ENCODE results near the gene CLPTM1. TPM values are rescaled to one million over a fixed set of nuclear protein-coding genes. Genes with fewer than 3 reads are reported as not detected.
"Not testable (repeated sequence)": the region's sequence is repeated elsewhere in the genome, so short reads cannot be mapped to it uniquely, and the experiment has no call there.

CLPTM1 gene
- polyA plus RNA-seq, 3 donors = 14.7 to 84.3 (median 20.0) TPM

DNA sequence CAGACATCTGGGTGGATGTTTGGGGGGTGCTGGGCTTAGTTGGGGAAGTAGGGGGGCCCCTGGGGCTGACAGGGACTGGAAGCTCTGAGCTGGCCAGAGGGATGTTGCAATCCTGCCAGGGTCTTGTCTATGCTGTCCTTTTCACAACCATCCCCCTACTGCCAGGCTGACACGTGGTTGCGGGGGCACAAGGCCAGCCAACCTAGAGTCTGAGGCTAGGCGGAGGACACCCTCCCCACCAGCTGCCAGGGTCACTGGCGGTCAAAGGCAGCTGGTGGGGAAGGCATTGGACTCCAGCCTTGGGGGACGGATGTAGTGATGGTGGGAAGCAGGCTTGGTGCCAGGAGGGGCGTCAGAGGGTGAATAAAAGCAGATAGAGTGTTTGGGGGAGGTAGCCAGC is 42.3 kb upstream of the CLPTM1 start:
- H3K4me2 ChIP-seq (replicated peaks; ENCODE audit: extremely low read depth, low read length, poor library complexity, severe bottlenecking) = no peak overlapping the region
- no peak overlapping the region for H3K4me3 ChIP-seq (replicated peaks in 1 of 3; ENCODE audit: low read depth in 2 of 3, low read length in 3 of 3)
- H2AFZ ChIP-seq (ENCODE audit: insufficient read depth, low read depth, low read length, poor library complexity, severe bottlenecking) = no peak overlapping the region
- H3K27ac ChIP-seq (ENCODE audit: low read depth in 1 of 2, low read length in 2 of 2) = no peak overlapping the region
- H3K4me1 ChIP-seq (ENCODE audit: control insufficient read depth in 1 of 2, insufficient read depth in 2 of 2, low read length in 2 of 2) = peaks cover 30 to 33% of the 10 kb centered on the region in 2 donors
- DNase-seq = no peak
- intact Hi-C loops (cut with micrococcal nuclease) = no loop called here
- H3K9me3 ChIP-seq (replicated peaks in 1 of 2; ENCODE audit: control insufficient read depth in 1 of 2, insufficient read depth in 1 of 2, low read length in 2 of 2) = no peaks in the 10 kb centered on the region
- H3K36me3 ChIP-seq (replicated peaks in 1 of 2; ENCODE audit: control insufficient read depth in 1 of 2, insufficient read depth in 2 of 2, low read length in 2 of 2) = no peaks in the 10 kb centered on the region
- TF ChIP-seq, protein P1, sequence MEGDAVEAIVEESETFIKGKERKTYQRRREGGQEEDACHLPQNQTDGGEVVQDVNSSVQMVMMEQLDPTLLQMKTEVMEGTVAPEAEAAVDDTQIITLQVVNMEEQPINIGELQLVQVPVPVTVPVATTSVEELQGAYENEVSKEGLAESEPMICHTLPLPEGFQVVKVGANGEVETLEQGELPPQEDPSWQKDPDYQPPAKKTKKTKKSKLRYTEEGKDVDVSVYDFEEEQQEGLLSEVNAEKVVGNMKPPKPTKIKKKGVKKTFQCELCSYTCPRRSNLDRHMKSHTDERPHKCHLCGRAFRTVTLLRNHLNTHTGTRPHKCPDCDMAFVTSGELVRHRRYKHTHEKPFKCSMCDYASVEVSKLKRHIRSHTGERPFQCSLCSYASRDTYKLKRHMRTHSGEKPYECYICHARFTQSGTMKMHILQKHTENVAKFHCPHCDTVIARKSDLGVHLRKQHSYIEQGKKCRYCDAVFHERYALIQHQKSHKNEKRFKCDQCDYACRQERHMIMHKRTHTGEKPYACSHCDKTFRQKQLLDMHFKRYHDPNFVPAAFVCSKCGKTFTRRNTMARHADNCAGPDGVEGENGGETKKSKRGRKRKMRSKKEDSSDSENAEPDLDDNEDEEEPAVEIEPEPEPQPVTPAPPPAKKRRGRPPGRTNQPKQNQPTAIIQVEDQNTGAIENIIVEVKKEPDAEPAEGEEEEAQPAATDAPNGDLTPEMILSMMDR (IDR thresholded peaks at IDR 0.05) = no peak
- H3K36me3 Mint-ChIP-seq = no peaks in the 10 kb centered on the region
- H4K20me1 ChIP-seq (ENCODE audit: insufficient read depth, low read length) = no peaks in the 10 kb centered on the region
- 6% methylated on average over 2 of the region's 6 CpGs for WGBS (ENCODE audit: insufficient coverage)
- peak overlapping the region in 1 of 2 donors; percentile 60 for H3K4me3 Mint-ChIP-seq
- H3K27me3 ChIP-seq (ENCODE audit: control insufficient read depth in 2 of 2, insufficient read depth in 2 of 2, low read length in 2 of 2) = no peaks in the 10 kb centered on the region
- H3K9me3 Mint-ChIP-seq = no peaks in the 10 kb centered on the region
- H3K9ac ChIP-seq (ENCODE audit: insufficient read depth, low read length, poor library complexity, severe bottlenecking) = no peak overlapping the region
- peak overlapping the region in 2 of 7 donors; percentile 54 to 62 for H3K27ac Mint-ChIP-seq
- H3K27me3 Mint-ChIP-seq (ENCODE audit: low read depth in 3 of 3) = peaks cover 2 to 11% (median 9%) of the 10 kb centered on the region in 3 donors
- H3K4me1 Mint-ChIP-seq = peaks cover 35% of the 10 kb centered on the region
- H3K79me2 ChIP-seq (ENCODE audit: insufficient read depth, low read length) = no peaks in the 10 kb centered on the region

DNA sequence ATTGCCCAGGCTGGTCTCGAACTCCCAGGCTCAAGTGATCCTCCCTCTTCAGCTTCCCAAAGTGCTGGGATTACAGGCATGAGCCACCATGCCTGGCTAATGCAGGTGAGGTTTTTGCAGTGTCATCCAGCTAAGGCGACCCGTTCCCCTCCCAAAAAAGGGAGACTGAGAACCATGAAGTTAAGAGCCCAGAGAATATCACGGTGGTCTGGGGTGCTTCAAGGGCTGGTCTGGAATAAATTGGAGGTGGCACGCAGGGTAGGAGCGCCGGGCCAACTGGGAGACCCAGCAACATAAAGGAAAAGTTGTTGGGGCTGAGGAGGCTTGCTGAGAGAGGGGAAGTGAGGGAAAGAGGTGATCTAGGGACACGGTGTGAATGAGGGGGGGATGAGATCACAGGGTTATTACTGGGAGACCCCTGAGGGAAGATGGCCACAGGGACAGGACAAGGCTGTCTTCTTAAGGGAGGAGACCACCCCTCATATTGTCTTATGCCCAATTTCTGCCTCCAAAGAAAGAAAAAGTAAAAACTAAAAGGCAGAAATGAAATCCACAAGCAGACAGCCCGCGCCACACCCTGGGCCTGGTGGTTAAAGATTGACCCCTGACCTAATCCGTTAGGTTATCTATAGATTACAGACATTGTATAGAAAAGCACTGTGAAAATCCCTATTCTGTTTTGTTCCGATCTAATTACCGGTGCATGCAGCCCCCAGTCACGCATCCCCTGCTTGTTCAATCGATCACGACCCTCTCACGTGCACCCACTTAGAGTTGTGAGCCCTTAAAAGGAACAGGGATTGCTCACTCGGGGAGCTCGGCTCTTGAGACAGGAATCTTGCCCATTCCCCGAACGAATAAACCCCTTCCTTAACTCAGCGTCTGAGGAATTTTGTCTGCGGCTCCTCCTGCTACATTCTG is 41.4 kb upstream of the CLPTM1 start:
- H3K4me1 ChIP-seq (ENCODE audit: control insufficient read depth in 1 of 2, insufficient read depth in 2 of 2, low read length in 2 of 2) = peaks cover 30 to 33% of the 10 kb centered on the region in 2 donors
- peak overlapping the region; percentile 55 for H3K9ac ChIP-seq (ENCODE audit: insufficient read depth, low read length, poor library complexity, severe bottlenecking)
- H3K36me3 Mint-ChIP-seq; H3K27ac ChIP-seq (ENCODE audit: low read depth in 1 of 2, low read length in 2 of 2); H3K36me3 ChIP-seq (replicated peaks in 1 of 2; ENCODE audit: control insufficient read depth in 1 of 2, insufficient read depth in 2 of 2, low read length in 2 of 2); H4K20me1 ChIP-seq (ENCODE audit: insufficient read depth, low read length); H3K9me3 ChIP-seq (replicated peaks in 1 of 2; ENCODE audit: control insufficient read depth in 1 of 2, insufficient read depth in 1 of 2, low read length in 2 of 2); H3K9me3 Mint-ChIP-seq; H3K27me3 ChIP-seq (ENCODE audit: control insufficient read depth in 2 of 2, insufficient read depth in 2 of 2, low read length in 2 of 2); DNase-seq; H3K79me2 ChIP-seq (ENCODE audit: insufficient read depth, low read length); intact Hi-C loops (cut with micrococcal nuclease): not testable (repeated sequence)
- Mint-ChIP-seq H3K4me3 (peak overlapping the region; percentile 92 to 98), H3K4me1 (peaks cover 35% of the 10 kb centered on the region), H3K27me3 (ENCODE audit: low read depth in 3 of 3) (peaks cover 2 to 11% (median 8%) of the 10 kb centered on the region in 3 donors), H3K27ac (peak overlapping the region in 6 of 7 donors; percentile 50 to 93 (median 62))
- H3K4me2 ChIP-seq (replicated peaks; ENCODE audit: extremely low read depth, low read length, poor library complexity, severe bottlenecking) = peak overlapping the region; percentile 81
- peak overlapping the region; percentile 93 for H2AFZ ChIP-seq (ENCODE audit: insufficient read depth, low read depth, low read length, poor library complexity, severe bottlenecking)
- peak overlapping the region in 1 of 3 experiments; percentile 77 for H3K4me3 ChIP-seq (replicated peaks in 1 of 3; ENCODE audit: low read depth in 2 of 3, low read length in 3 of 3)
- 54% methylated on average over 12 of the region's 23 CpGs for WGBS (ENCODE audit: insufficient coverage)

DNA sequence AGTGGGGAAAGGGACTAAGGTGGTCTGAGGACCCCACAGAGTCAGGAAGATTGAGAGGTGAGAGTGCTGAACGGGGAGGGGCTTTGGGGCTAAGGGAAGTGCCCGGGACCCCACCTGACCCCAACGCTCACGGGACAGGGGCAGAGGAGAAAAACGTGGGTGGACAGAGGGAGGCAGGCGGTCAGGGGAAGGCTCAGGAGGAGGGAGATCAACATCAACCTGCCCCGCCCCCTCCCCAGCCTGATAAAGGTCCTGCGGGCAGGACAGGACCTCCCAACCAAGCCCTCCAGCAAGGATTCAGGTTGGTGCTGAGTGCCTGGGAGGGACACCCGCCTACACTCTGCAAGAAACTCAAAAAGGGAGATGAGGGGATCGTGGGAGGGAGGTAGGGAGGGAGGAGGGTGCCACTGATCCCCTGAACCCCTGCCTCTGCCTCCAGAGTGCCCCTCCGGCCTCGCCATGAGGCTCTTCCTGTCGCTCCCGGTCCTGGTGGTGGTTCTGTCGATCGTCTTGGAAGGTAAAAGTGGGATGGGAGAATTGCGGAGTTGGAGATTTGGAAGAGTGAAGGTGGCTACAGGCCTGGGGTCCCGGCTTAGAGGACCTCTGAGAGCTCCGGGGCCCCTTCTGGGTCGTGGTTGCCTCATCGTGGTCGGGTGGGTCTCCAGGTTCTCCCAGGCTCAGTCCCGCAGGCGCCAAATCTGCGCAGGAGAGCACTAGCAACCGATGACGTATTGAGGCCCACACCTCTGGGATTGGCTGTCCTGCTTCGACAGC is 40.6 kb upstream of the CLPTM1 start, which contains the start of gene APOC1:
Gene APOC1 (plus strand): TSS at position 176 of the 774 bp plus-strand sequence. CDS start 284 bp downstream, at position 460.
- DNase-seq = peak; percentile 74 to 85 (median 82)
- H3K9me3 Mint-ChIP-seq; H3K9me3 ChIP-seq (replicated peaks in 1 of 2; ENCODE audit: control insufficient read depth in 1 of 2, insufficient read depth in 1 of 2, low read length in 2 of 2); H3K79me2 ChIP-seq (ENCODE audit: insufficient read depth, low read length); H3K27me3 ChIP-seq (ENCODE audit: control insufficient read depth in 2 of 2, insufficient read depth in 2 of 2, low read length in 2 of 2); H4K20me1 ChIP-seq (ENCODE audit: insufficient read depth, low read length); H3K36me3 ChIP-seq (replicated peaks in 1 of 2; ENCODE audit: control insufficient read depth in 1 of 2, insufficient read depth in 2 of 2, low read length in 2 of 2); H3K36me3 Mint-ChIP-seq; H3K27me3 Mint-ChIP-seq (ENCODE audit: low read depth in 3 of 3); intact Hi-C loops (cut with micrococcal nuclease): not testable (repeated sequence)
- Histone ChIP-seq H3K4me1 (ENCODE audit: control insufficient read depth in 1 of 2, insufficient read depth in 2 of 2, low read length in 2 of 2) (peaks cover 30 to 33% of the 10 kb centered on the region in 2 donors), H3K27ac (ENCODE audit: low read depth in 1 of 2, low read length in 2 of 2) (peak within 1 kb of the TSS in 1 of 2 donors; percentile 72), H3K4me2 (replicated peaks; ENCODE audit: extremely low read depth, low read length, poor library complexity, severe bottlenecking) (peak within 1 kb of the TSS; percentile 81), H3K9ac (ENCODE audit: insufficient read depth, low read length, poor library complexity, severe bottlenecking) (peak within 1 kb of the TSS; percentile 55), H2AFZ (ENCODE audit: insufficient read depth, low read depth, low read length, poor library complexity, severe bottlenecking) (peak within 1 kb of the TSS; percentile 93), H3K4me3 (replicated peaks in 1 of 3; ENCODE audit: low read depth in 2 of 3, low read length in 3 of 3) (peak within 1 kb of the TSS; percentile 33 to 77 (median 64))
- WGBS (ENCODE audit: insufficient coverage) = 13% methylated on average over 8 of the region's 28 CpGs
- Mint-ChIP-seq H3K4me3 (peak within 1 kb of the TSS; percentile 92 to 98), H3K27ac (peak within 1 kb of the TSS; percentile 54 to 93 (median 86)), H3K4me1 (peaks cover 35% of the 10 kb centered on the region)
